ENCODE results near the gene EEF1AKMT3.

The EEF1AKMT3 gene

GRCh38 chr12:57734591-57734990 lies 37.8 kb upstream of the EEF1AKMT3 start:
- DNase-seq (ENCODE audit: extremely low read depth in 1 of 2, low read depth in 1 of 2) = no peak

GRCh38 chr12:57735198-57735855 lies 37.1 kb upstream of the EEF1AKMT3 start:
- no peak for DNase-seq (ENCODE audit: extremely low read depth in 1 of 2, low read depth in 1 of 2)

- no peak for DNase-seq (ENCODE audit: extremely low read depth in 1 of 2, low read depth in 1 of 2)
These were observed 36.3 kb upstream of the EEF1AKMT3 start for GRCh38 chr12:57735952-57736740.

DNA sequence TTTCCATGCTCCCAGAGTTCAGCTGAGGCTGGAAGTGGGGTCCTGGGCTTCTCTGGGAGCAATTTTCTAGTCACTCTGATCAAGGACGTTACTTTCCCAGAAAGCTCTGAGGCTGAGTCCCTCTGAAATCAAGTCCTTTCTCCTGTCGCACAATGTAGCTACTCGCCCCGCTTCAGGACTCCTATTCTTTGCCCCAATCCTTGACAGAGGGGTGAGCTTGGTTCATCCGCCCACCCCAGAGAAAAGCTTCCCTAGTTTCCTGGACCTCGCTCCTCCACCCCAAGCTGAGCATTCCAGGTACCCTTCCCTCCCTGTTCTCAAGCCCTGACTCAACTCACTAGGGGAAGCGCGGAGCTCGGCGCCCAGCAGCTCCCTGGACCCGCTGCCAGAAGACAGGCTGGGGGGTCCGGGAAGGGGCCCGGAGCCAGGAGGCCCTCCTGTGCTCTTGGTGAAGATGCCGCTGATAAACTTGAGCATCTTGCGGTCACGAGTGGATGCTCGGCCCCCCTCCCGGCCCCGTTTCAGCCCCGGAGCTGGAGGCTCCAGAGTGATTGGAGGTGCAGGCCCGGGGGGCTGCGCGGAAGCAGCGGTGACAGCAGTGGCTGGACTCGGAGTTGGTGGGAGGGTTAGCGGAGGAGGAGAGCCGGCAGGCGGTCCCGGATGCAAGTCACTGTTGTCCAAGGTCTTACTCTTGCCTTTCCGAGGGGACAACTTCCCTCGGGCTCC lies 35.5 kb upstream of the EEF1AKMT3 start:
- no peak for DNase-seq (ENCODE audit: extremely low read depth in 1 of 2, low read depth in 1 of 2)

DNA sequence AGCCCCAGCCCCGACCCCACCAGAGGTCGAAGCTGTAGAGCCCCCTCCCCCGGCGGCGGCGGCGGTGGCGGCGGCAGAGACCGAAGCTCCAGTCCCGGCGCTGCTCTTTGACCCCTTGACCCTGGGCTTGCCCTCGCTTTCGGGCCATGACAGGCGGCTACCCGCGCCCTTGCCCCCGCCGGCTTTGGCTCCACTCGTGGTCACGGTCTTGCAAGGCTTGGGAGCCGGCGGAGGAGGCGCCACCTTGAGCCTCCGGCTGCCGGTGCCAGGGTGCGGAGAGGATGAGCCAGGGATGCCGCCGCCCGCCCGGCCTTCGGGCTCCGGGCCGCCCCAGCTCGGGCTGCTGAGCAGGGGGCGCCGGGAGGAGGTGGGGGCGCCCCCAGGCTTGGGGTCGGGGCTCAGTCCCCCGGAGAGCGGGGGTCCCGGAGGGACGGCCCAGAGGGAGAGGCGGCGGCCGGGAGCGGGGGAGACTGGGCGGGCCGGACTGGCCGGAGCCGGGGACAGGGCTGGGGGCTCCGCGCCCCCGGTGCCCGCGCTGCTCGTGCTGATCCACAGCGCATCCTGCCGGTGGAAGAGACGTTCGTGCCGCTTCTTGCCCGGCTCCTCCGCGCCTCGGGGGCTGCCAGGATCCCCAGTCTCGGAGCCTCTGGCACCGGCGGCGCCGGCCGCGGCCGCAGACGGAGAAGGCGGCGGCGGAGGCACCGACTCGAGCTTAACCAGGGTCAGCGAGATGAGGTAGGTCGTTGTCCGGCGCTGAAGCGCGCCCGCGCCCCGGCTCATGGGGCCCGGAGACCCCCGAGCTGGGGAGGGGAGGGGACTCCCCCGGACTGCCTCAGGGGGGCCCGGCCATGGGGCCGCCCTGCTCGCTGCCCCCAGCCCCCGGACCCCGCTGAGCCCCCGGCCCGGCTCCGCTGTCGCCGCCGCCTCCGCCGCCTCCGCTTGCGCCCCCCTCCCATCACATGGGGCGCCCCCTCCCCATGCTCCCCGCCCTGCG lies 34.6 kb upstream of the EEF1AKMT3 start:
- DNase-seq (ENCODE audit: extremely low read depth in 1 of 2, low read depth in 1 of 2) = no peak

DNA sequence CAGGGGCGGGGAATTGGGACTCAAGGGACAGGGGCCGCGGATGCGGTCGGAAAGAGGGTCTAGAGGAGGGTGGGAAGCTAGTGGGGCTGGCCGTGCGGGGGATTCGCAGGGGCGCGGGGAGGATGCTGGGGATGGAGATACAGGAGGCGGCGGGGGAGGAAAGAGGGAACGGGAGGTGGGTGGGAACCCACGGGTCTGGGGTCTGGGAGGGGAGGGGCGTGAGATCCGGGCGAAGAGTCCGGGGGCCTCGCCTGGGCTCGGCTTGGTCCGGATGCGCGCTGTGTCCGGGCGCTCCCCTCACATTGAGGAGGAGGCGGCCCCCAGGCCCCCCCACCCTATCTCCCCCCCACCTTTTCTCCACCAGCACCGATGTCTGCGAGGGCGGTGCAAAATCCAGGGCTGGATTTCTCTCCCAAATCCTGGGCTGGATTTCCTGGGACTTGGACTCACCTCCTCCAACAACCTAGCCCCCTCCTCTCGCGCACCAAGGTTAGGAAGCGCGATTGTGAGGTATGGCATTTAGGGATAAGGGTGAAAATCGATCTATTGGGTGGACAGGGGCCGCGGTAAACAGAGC lies 33.7 kb upstream of the EEF1AKMT3 start, which contains the start of gene AGAP2:
AGAP2 (minus strand) TSS at position 82 of the 577 bp plus-strand sequence. CDS start 496 bp downstream, outside the sequence.
- no peak for DNase-seq (ENCODE audit: extremely low read depth in 1 of 2, low read depth in 1 of 2)

DNA sequence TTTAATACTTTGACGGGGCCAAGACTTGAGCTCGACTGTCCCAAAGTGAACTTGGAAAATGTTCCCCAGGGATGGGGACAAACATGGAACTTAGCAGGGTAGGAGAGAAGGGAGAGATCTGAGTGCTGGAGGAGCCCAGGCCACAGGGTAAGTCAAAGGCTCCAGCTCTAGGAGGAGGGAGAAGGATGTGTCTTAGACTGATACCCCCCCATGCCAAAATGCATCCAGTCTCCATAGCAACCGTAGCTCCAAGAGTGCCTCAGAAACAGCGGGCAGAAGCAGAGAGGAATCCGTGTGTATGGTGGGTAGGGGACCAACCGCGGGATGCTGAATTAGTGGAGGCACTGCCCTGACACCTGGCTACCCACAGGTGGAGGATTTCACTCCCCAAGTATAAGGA lies 33.0 kb upstream of the EEF1AKMT3 start:
- DNase-seq (ENCODE audit: extremely low read depth in 1 of 2, low read depth in 1 of 2) = no peak

DNA sequence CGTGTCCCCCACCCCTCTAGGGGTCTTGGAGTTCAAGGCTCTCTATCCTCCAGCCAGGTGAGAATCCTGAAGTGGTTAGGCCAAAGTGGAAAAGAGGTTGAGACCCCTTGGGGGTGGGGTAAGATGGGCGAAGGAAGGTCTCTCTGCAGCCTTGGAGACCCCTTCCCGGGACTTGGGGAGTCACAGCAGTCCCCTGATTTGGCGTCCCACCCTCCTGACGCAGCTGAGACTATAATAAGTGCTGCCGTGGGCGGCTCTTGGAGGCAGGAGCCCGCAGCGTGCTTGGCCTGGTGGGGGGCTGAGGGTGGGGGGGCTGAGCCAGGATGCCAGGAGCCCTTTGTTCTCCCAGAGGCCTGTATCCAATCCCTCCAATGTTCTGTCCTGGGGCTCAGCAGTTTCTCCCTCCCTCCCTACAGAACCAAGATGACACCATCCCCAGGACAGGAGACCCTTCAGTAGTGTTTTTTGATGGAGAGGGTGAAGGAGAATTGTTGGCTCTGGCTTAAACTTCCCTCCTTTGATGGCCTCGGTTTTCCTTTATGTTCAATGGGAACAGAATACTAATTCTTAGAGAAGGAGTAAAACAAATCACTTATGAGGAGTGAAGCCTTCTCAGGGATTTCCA lies 32.4 kb upstream of the EEF1AKMT3 start:
- no peak for DNase-seq (ENCODE audit: extremely low read depth in 1 of 2, low read depth in 1 of 2)

DNA sequence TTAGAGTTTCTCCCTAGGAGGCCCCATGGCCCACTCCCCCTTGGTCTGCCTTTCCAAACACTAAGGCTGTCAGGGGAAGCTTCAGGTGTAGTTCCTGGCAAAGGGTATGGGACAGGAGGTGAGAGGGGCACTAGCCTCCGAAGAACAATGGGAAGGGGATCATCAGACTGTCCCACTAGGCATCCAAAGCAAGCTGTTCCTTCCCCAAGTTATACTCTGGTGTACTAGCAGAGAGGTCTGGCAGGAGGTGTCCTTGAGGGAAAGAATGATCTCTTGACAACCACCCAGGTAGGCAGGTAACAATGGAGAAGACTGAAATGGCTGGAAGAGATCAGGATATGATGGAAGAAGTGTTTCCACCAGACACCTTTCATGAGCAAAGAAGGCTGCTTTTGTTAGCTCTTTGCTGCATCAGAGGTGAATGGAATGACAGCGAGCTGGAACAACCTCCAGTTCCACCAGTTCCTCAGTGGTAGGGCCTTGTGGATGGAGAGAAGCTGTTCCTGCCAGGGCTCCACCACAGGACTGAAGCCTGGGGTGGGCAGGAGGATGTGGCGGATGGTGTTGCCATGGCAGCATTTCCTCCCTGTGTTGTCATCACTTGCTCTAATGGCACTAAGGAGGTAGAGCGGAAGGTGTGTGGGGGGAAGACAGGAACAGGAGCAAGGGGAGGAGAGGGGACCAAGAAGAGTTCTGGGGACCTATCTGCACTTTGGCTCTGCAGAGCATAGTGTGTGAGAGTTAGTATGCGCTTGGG lies 31.6 kb upstream of the EEF1AKMT3 start:
- peak in 1 of 2 donors; percentile 76 for DNase-seq (ENCODE audit: extremely low read depth in 1 of 2, low read depth in 1 of 2)

- no peak for DNase-seq (ENCODE audit: extremely low read depth in 1 of 2, low read depth in 1 of 2)
These were observed 31.0 kb upstream of the EEF1AKMT3 start for GRCh38 chr12:57741413-57741789.

GRCh38 chr12:57741844-57742738 lies 30.3 kb upstream of the EEF1AKMT3 start:
- DNase-seq (ENCODE audit: extremely low read depth in 1 of 2, low read depth in 1 of 2) = peak in 1 of 2 donors; percentile 78

- no peak for DNase-seq (ENCODE audit: extremely low read depth in 1 of 2, low read depth in 1 of 2)
These were observed 28.6 kb upstream of the EEF1AKMT3 start for GRCh38 chr12:57743769-57744168.

GRCh38 chr12:57744194-57744776 lies 28.1 kb upstream of the EEF1AKMT3 start:
- DNase-seq (ENCODE audit: extremely low read depth in 1 of 2, low read depth in 1 of 2) = peak in 1 of 2 donors; percentile 59

- peak; percentile 84 to 96 for DNase-seq (ENCODE audit: extremely low read depth in 1 of 2, low read depth in 1 of 2)
These were observed 27.5 kb upstream of the EEF1AKMT3 start, which contains the start of gene TSPAN31 for GRCh38 chr12:57744777-57745484. Gene TSPAN31, plus strand, starts transcription at chr12:57745039. Its CDS starts 116 bp downstream, at chr12:57745155.

DNA sequence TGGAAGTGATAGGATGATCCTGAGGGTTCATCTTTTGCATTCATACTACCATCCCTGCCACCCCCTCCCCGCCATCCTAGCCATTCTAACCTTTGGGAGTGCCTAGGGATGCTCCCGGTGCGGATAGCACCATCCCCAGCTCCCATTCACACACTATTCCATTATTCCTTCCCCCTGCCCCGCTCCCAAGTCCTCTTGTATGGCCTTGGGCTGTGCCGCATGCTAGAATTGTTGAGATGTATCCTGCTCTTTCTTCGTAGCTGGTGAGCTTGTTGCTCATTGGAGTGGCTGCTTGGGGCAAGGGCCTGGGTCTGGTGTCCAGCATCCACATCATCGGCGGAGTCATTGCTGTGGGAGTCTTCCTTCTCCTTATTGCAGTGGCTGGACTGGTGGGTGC lies 26.9 kb upstream of the EEF1AKMT3 start:
- no peak for DNase-seq (ENCODE audit: extremely low read depth in 1 of 2, low read depth in 1 of 2)

DNA sequence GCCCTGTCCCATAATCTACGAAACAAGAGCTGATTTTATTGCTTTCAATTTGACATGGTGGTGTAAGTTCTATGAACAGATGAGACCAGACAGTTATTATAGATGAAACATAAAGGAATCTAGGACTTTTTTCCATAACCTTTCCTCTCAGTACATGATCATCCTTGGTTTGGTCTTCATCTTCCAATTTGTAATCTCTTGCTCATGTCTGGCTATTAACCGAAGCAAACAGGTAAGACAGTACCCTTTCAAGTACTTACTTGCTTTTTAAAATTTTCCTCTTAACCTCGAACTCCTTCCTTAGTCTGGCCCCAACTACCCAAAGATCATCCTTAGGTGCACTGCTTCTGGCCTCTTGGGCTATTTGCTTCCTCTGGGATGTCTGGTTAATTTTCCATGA lies 26.4 kb upstream of the EEF1AKMT3 start:
- DNase-seq (ENCODE audit: extremely low read depth in 1 of 2, low read depth in 1 of 2) = no peak

- DNase-seq (ENCODE audit: extremely low read depth in 1 of 2, low read depth in 1 of 2) = no peak
These were observed 23.4 kb upstream of the EEF1AKMT3 start for GRCh38 chr12:57749061-57749460.
